Measurements from ENCODE around the gene HIGD2B.
"Not testable (repeated sequence)": the region's sequence is repeated elsewhere in the genome, so short reads cannot be mapped to it uniquely, and the experiment has no call there.

The HIGD2B gene

GRCh38 chr15:72728821-72729220, 42.8 kb upstream of the HIGD2B start:
- Histone ChIP-seq H3K27ac (no peak overlapping the region), H3K36me3 (replicated peaks) (no peaks in the 10 kb centered on the region), H3K4me3 (ENCODE audit: low read depth, low read length) (no peak overlapping the region), H3K27me3 (replicated peaks) (no peaks in the 10 kb centered on the region)
- no peak for TF ChIP-seq CTCF (IDR thresholded peaks at IDR 0.05; ENCODE audit: low read depth, low read length, missing control alignments)
- in situ Hi-C loops (cut with HindIII; ENCODE audit: low pct_ligation_motif_present, low sequenced_read_pairs) = no loop called here
- DNase-seq = no peak

GRCh38 chr15:72728249-72728648, 42.3 kb upstream of the HIGD2B start:
- peak; percentile 34 for DNase-seq
- H3K36me3 ChIP-seq (replicated peaks); H3K27ac ChIP-seq; H3K4me3 ChIP-seq (ENCODE audit: low read depth, low read length); in situ Hi-C loops (cut with HindIII; ENCODE audit: low pct_ligation_motif_present, low sequenced_read_pairs); H3K27me3 ChIP-seq (replicated peaks): not testable (repeated sequence)

- no peak for TF ChIP-seq CTCF (IDR thresholded peaks at IDR 0.05; ENCODE audit: low read depth, low read length, missing control alignments)
- Histone ChIP-seq H3K27ac (no peak overlapping the region), H3K36me3 (replicated peaks) (no peaks in the 10 kb centered on the region), H3K27me3 (replicated peaks) (no peaks in the 10 kb centered on the region), H3K4me3 (ENCODE audit: low read depth, low read length) (no peak overlapping the region)
- in situ Hi-C loops (cut with HindIII; ENCODE audit: low pct_ligation_motif_present, low sequenced_read_pairs) = no loop called here
- DNase-seq = no peak
Observed at GRCh38 chr15:72727154-72727553, 41.2 kb upstream of the HIGD2B start.

GRCh38 chr15:72725851-72726250, 39.9 kb upstream of the HIGD2B start:
- H3K27ac ChIP-seq; H3K4me3 ChIP-seq (ENCODE audit: low read depth, low read length); in situ Hi-C loops (cut with HindIII; ENCODE audit: low pct_ligation_motif_present, low sequenced_read_pairs); DNase-seq; H3K27me3 ChIP-seq (replicated peaks); H3K36me3 ChIP-seq (replicated peaks): not testable (repeated sequence)

- no peaks in the 10 kb centered on the region for H3K27me3 ChIP-seq (replicated peaks)
- no peak for DNase-seq
- in situ Hi-C loops (cut with HindIII; ENCODE audit: low pct_ligation_motif_present, low sequenced_read_pairs) = no loop called here
- H3K4me3 ChIP-seq (ENCODE audit: low read depth, low read length) = no peak overlapping the region
- no peak for TF ChIP-seq CTCF (IDR thresholded peaks at IDR 0.05; ENCODE audit: low read depth, low read length, missing control alignments)
- no peak overlapping the region for H3K27ac ChIP-seq
- H3K36me3 ChIP-seq (replicated peaks) = no peaks in the 10 kb centered on the region
Observed at GRCh38 chr15:72725446-72725845, 39.5 kb upstream of the HIGD2B start.

- no peak for TF ChIP-seq CTCF (IDR thresholded peaks at IDR 0.05; ENCODE audit: low read depth, low read length, missing control alignments)
- in situ Hi-C loops (cut with HindIII; ENCODE audit: low pct_ligation_motif_present, low sequenced_read_pairs) = no loop called here
- DNase-seq = no peak
- H3K36me3 ChIP-seq (replicated peaks) = no peaks in the 10 kb centered on the region
- no peak overlapping the region for H3K4me3 ChIP-seq (ENCODE audit: low read depth, low read length)
- H3K27me3 ChIP-seq (replicated peaks) = no peaks in the 10 kb centered on the region
- H3K27ac ChIP-seq = no peak overlapping the region
Observed at GRCh38 chr15:72724028-72724427, 38.0 kb upstream of the HIGD2B start.

- TF ChIP-seq CTCF (IDR thresholded peaks at IDR 0.05; ENCODE audit: low read depth, low read length, missing control alignments) = peak; percentile 84
- Histone ChIP-seq H3K36me3 (replicated peaks) (peaks cover 6% of the 10 kb centered on the region), H3K27ac (no peak overlapping the region), H3K27me3 (replicated peaks) (no peaks in the 10 kb centered on the region), H3K4me3 (ENCODE audit: low read depth, low read length) (no peak overlapping the region)
- in situ Hi-C loops (cut with HindIII; ENCODE audit: low pct_ligation_motif_present, low sequenced_read_pairs) = no loop called here
- DNase-seq = peak; percentile 73
Observed at GRCh38 chr15:72722071-72722696, 36.2 kb upstream of the HIGD2B start.

GRCh38 chr15:72708551-72709303, 22.7 kb upstream of the HIGD2B start:
- in situ Hi-C loops (cut with HindIII; ENCODE audit: low pct_ligation_motif_present, low sequenced_read_pairs); H3K36me3 ChIP-seq (replicated peaks); H3K4me3 ChIP-seq (ENCODE audit: low read depth, low read length); DNase-seq; H3K27me3 ChIP-seq (replicated peaks); H3K27ac ChIP-seq: not testable (repeated sequence)
